ENCODE results near the gene DNAH10.

DNA sequence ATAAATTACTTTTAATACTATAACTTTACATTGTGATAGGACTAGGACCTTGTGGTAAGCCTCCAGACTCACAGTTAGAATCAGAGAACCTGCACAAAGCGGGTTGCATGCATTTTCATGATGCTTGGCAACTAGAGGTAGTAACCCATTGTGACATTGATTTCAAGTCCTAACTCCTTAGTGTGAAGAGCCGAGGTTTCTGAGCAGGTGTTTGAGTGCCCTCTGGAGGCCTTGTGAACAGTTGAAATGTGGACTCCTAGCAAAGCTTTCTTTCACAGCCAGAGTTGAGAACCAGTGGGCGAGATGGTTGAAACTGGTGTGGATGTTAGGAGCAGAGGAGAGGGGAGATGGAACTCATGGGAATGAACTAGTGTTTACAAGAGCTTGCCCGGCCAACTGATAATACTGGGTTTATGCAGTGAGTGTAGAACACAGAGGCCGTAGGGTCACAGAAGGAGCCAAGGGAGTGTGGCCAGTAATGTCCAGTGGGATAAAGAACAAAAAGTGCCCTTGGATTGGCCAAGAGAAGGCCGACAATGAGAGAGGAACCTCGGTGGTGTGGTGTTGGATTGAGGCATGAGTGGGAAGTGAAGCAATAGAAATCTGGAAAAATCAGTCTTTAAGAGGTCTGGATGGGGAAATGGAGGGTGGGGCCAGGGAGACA lies 221.9 kb downstream of the DNAH10 start:
- TF ChIP-seq ZBTB8A (tag by site-specific recombination; IDR thresholded peaks at IDR 0.05) (no peak), YY1 (tag by site-specific recombination; IDR thresholded peaks at IDR 0.05) (no peak), ZNF549 (tag by site-specific recombination; IDR thresholded peaks at IDR 0.05) (no peak), KLF10 (tag by site-specific recombination; IDR thresholded peaks at IDR 0.05) (no peak)
- TF ChIP-seq, protein P1, sequence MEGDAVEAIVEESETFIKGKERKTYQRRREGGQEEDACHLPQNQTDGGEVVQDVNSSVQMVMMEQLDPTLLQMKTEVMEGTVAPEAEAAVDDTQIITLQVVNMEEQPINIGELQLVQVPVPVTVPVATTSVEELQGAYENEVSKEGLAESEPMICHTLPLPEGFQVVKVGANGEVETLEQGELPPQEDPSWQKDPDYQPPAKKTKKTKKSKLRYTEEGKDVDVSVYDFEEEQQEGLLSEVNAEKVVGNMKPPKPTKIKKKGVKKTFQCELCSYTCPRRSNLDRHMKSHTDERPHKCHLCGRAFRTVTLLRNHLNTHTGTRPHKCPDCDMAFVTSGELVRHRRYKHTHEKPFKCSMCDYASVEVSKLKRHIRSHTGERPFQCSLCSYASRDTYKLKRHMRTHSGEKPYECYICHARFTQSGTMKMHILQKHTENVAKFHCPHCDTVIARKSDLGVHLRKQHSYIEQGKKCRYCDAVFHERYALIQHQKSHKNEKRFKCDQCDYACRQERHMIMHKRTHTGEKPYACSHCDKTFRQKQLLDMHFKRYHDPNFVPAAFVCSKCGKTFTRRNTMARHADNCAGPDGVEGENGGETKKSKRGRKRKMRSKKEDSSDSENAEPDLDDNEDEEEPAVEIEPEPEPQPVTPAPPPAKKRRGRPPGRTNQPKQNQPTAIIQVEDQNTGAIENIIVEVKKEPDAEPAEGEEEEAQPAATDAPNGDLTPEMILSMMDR (tag by site-specific recombination; IDR thresholded peaks at IDR 0.05), result peak; percentile 47; the same call in 1 of the 2 replicates
- TF ChIP-seq, protein P2, sequence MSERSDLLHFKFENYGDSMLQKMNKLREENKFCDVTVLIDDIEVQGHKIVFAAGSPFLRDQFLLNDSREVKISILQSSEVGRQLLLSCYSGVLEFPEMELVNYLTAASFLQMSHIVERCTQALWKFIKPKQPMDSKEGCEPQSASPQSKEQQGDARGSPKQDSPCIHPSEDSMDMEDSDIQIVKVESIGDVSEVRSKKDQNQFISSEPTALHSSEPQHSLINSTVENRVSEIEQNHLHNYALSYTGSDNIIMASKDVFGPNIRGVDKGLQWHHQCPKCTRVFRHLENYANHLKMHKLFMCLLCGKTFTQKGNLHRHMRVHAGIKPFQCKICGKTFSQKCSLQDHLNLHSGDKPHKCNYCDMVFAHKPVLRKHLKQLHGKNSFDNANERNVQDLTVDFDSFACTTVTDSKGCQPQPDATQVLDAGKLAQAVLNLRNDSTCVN (tag by site-specific recombination; optimal IDR thresholded peaks at IDR 0.05), result no peak
